GM06990 (cell line): ENCODE data around the gene SDK1.

Source experiments
- DNase-seq: peaks from one replicate; pipeline ENCODE4 v3.0.0-alpha.2; 2011; ENCODE audit not compliant: insufficient read length; ENCODE audit errors: extremely low read depth
- H3K27me3 ChIP-seq: replicated peaks from 2 replicates; pipeline ENCODE4 v1.6.0; 2011; ENCODE audit warnings: low read length; ENCODE audit not compliant: control insufficient read depth, insufficient read depth
- H3K36me3 ChIP-seq: 2 replicates; pipeline ENCODE4 v1.5.1; 2011; ENCODE audit warnings: low read length; ENCODE audit not compliant: control insufficient read depth, insufficient read depth
- H3K4me3 ChIP-seq: replicated peaks from 2 replicates; pipeline ENCODE4 v1.5.1; 2011; ENCODE audit warnings: low read depth, mild to moderate bottlenecking, control low read depth, low read length
- CTCF ChIP-seq: IDR thresholded peaks from 2 replicates; pipeline ENCODE4 v1.5.1; 2011; ENCODE audit warnings: low read length, control low read depth, mild to moderate bottlenecking, inconsistent platforms; ENCODE audit not compliant: insufficient read depth, poor library complexity, severe bottlenecking

SDK1 gene

DNA sequence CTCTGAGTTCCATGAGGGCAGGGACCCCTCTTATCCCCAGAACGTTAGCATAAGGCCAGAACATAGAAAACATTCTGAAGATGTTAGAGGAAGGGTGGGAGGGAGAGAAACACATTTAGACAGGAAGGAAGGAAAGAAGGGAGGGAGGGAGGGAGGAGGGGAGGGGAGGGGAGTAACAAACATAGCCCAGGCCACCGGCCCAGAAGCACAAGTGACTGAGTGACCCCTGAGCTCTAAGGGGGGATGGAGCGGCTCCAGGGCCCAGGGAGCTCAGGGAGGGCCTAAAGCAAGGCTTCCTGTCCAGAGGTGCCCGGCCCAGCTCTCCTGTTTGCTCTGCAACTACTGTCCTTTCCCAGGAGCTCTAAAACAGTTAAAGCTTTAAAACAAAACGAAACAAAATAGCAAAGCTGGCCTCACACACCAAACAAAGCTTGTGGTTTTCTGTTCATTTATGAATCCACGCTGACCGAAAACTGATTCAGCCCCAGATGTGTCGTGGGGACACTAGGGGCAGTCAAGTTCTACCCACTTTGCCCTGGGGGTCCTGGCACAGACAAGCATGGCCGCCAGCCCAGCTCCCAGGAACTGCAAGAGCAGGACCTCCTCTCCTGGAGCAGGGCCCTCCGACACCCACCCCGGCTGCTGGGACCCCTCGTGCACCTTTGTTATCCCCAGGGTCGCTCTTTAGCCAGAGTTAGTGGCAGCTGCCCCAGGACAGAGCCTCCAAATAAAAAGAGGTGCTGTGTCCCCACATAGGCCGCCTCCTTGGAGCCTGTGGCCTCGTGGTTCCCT, 884.9 kb downstream of the SDK1 start:
- DNase-seq: no peak
- no peak for TF ChIP-seq CTCF
- Histone ChIP-seq H3K36me3 (no peaks in the 10 kb centered on the region), H3K27me3 (no peaks in the 10 kb centered on the region), H3K4me3 (no peak overlapping the region)

GRCh38 chr7:4186513-4186780, 885.4 kb downstream of the SDK1 start:
- DNase-seq: no peak
- H3K36me3 ChIP-seq: no peaks in the 10 kb centered on the region
- no peak overlapping the region for H3K4me3 ChIP-seq
- H3K27me3 ChIP-seq: no peaks in the 10 kb centered on the region
- no peak for TF ChIP-seq CTCF

GRCh38 chr7:4188651-4189050, 887.6 kb downstream of the SDK1 start:
- Histone ChIP-seq H3K36me3 (no peaks in the 10 kb centered on the region), H3K27me3 (no peaks in the 10 kb centered on the region), H3K4me3 (no peak overlapping the region)
- no peak for TF ChIP-seq CTCF
- DNase-seq: no peak

- DNase-seq: no peak
- Histone ChIP-seq H3K36me3 (no peaks in the 10 kb centered on the region), H3K27me3 (no peaks in the 10 kb centered on the region), H3K4me3 (no peak overlapping the region)
- no peak for TF ChIP-seq CTCF
These were observed 888.1 kb downstream of the SDK1 start for GRCh38 chr7:4189131-4189570.

DNA sequence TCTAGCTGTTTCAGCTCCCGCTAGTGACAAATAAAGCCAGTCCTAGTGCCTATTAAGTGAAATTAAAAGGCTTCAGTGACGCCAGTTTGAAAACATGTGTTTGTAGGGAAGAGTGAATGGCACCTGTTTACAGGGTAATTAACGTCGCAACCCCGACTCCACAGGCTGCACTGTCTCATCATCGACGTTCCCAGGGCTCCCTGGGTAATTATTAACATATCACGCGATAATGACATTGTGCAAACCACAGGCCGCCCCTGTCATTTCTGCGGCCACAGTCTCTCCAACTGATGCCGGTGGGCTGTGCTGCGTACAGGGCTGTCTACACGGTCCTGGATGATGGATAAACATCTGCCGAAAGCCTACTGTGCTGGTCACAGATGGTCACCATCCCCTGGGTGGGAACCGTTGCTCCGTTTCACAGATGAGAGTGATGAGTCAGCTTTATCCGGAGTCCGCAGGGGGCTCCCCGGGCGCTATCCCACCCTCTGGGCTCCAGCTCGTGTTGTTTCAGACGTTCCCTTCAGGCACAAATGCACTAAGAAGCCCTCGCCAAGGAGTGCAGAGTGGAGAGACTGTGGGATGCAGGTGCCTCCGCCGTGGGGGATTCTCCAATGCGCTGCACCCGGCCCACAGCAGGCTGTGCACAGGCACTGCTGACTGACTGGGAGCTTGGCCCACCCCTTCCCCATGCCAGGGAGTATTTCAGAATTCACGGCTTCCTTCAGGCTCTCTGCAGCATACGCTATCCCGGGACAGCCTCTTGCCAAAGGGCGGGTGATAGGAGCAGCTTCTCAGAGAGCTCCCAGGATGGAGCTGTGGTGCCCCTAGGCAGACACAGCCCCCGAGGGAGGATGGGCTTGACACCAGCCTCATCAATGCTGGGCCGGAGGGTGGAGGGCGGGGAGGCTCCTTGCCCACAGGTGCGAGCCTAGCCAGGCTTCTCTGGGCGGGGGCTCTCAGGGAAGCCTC, 889.2 kb downstream of the SDK1 start:
- no peak for TF ChIP-seq CTCF
- Histone ChIP-seq H3K4me3 (no peak overlapping the region), H3K36me3 (no peaks in the 10 kb centered on the region), H3K27me3 (no peaks in the 10 kb centered on the region)
- DNase-seq: no peak
